Liver (tissue), 9 donors: ENCODE data around the gene CCNC. TPM values are rescaled to one million over a fixed set of nuclear protein-coding genes. Genes with fewer than 3 reads are reported as not detected.

Source experiments
- DNase-seq: peaks from one replicate; pipeline ENCODE4 v3.0.0-alpha.2; 2017; ENCODE audit warnings: low spot score
- H3K27ac ChIP-seq, 2 donors: one replicate each; pipeline ENCODE4 v1.7.0; 2013; ENCODE audit warnings: inconsistent platforms in 2 of 2, low read length in 2 of 2, control low read depth in 1 of 2, low read depth in 1 of 2, mild to moderate bottlenecking in 1 of 2
- H3K27me3 ChIP-seq, 4 donors: one replicate each; pipeline versions ENCODE4 v1.6.1 to v1.7.0; 2013; ENCODE audit warnings: low read length in 3 of 4, inconsistent platforms in 1 of 4, mild to moderate bottlenecking in 1 of 4, moderate library complexity in 1 of 4; ENCODE audit not compliant: control insufficient read depth in 4 of 4, insufficient read depth in 4 of 4
- H3K36me3 ChIP-seq, 4 donors: one replicate each; pipeline versions ENCODE4 v1.6.1 to v1.7.0; 2013; ENCODE audit warnings: low read length in 3 of 4, mild to moderate bottlenecking in 3 of 4, low read depth in 1 of 4, moderate library complexity in 1 of 4; ENCODE audit not compliant: control insufficient read depth in 4 of 4, insufficient read depth in 3 of 4
- H3K4me1 ChIP-seq, 4 donors: one replicate each; pipeline versions ENCODE4 v1.6.1 to v1.7.0; 2013; ENCODE audit warnings: low read length in 3 of 4, mild to moderate bottlenecking in 3 of 4, moderate library complexity in 1 of 4; ENCODE audit not compliant: control insufficient read depth in 4 of 4, insufficient read depth in 4 of 4
- H3K4me3 ChIP-seq, 3 donors: one replicate each; pipeline versions ENCODE4 v1.6.1 to v1.7.0; 2013; ENCODE audit warnings: low read length in 3 of 3, control low read depth in 1 of 3, low read depth in 1 of 3, mild to moderate bottlenecking in 1 of 3
- H3K9ac ChIP-seq, 2 donors: one replicate each; pipeline ENCODE4 v1.7.0; 2013; ENCODE audit warnings: low read length in 2 of 2, mild to moderate bottlenecking in 2 of 2, moderate library complexity in 2 of 2, control low read depth in 1 of 2, low read depth in 1 of 2
- H3K9me3 ChIP-seq, 4 donors: one replicate each; pipeline versions ENCODE4 v1.6.1 to v1.7.0; 2013; ENCODE audit warnings: low read length in 3 of 4; ENCODE audit not compliant: control insufficient read depth in 4 of 4
- ATF3 ChIP-seq: IDR thresholded peaks from 2 replicates; pipeline ENCODE4 v1.6.1; 2016; ENCODE audit warnings: antibody characterized with exemption
- CTCF ChIP-seq: fragments of 150-350 bp; IDR thresholded peaks from 2 replicates; pipeline ENCODE4 v1.5.1; 2017; ENCODE audit warnings: improper control_type of control experiment, low read depth, low read length; ENCODE audit not compliant: missing input control
- EGR1 ChIP-seq, 2 donors: IDR thresholded peaks; 2 replicates each; pipeline ENCODE4 v1.6.1; 2016 to 2018; ENCODE audit warnings: antibody characterized with exemption in 2 of 2, low read depth in 2 of 2
- FOXA1 ChIP-seq: IDR thresholded peaks from 2 replicates; pipeline ENCODE4 v1.6.1; 2016; ENCODE audit warnings: antibody characterized with exemption
- FOXA2 ChIP-seq: IDR thresholded peaks from 2 replicates; pipeline ENCODE4 v1.6.1; 2016; ENCODE audit warnings: antibody characterized with exemption
- GABPA ChIP-seq, 2 donors: IDR thresholded peaks in 1 of 2; conservative IDR thresholded peaks in 1 of 2; 2 replicates each; pipeline ENCODE4 v1.6.1; 2016; ENCODE audit warnings: antibody characterized with exemption in 2 of 2, mild to moderate bottlenecking in 1 of 2, moderate library complexity in 1 of 2
- HNF4A ChIP-seq, 2 donors: conservative IDR thresholded peaks; 2 replicates each; pipeline ENCODE4 v1.6.1; 2016; ENCODE audit warnings: antibody characterized with exemption in 2 of 2, mild to moderate bottlenecking in 2 of 2
- HNF4G ChIP-seq: IDR thresholded peaks from 2 replicates; pipeline ENCODE4 v1.6.1; 2016; ENCODE audit warnings: antibody characterized with exemption
- JUND ChIP-seq, 2 donors: IDR thresholded peaks; 2 replicates each; pipeline ENCODE4 v1.6.1; 2016; ENCODE audit warnings: antibody characterized with exemption in 2 of 2
- MAX ChIP-seq: IDR thresholded peaks from 2 replicates; pipeline ENCODE4 v1.6.1; 2016; ENCODE audit warnings: antibody characterized with exemption
- NR2F2 ChIP-seq: IDR thresholded peaks from 2 replicates; pipeline ENCODE4 v1.6.1; 2016; ENCODE audit warnings: antibody characterized with exemption
- RAD21 ChIP-seq, 2 donors: IDR thresholded peaks; 2 replicates each; pipeline ENCODE4 v1.6.1; 2016; ENCODE audit warnings: antibody characterized with exemption in 2 of 2, mild to moderate bottlenecking in 2 of 2
- REST ChIP-seq: IDR thresholded peaks from 2 replicates; pipeline ENCODE4 v1.6.1; 2016; ENCODE audit warnings: antibody characterized with exemption, mild to moderate bottlenecking
- RXRA ChIP-seq, 2 donors: IDR thresholded peaks; 2 replicates each; pipeline ENCODE4 v1.6.1; 2017 to 2018; ENCODE audit warnings: antibody characterized with exemption in 2 of 2, mild to moderate bottlenecking in 1 of 2
- SP1 ChIP-seq: IDR thresholded peaks from 2 replicates; pipeline ENCODE4 v1.6.1; 2018; ENCODE audit warnings: antibody characterized with exemption, mild to moderate bottlenecking
- TAF1 ChIP-seq: conservative IDR thresholded peaks from 2 replicates; pipeline ENCODE4 v1.6.1; 2016; ENCODE audit warnings: antibody characterized with exemption, mild to moderate bottlenecking
- YY1 ChIP-seq: IDR thresholded peaks from 2 replicates; pipeline ENCODE4 v1.6.1; 2016; ENCODE audit warnings: antibody characterized with exemption, mild to moderate bottlenecking
- ZBTB33 ChIP-seq: IDR thresholded peaks from 2 replicates; pipeline ENCODE4 v1.6.1; 2016; ENCODE audit warnings: antibody characterized with exemption
- whole genome bisulfite sequencing: extraction: QIAGEN DNeasy Blood & Tissue Kit; methylation state at CpG from one replicate; pipeline ENCODE4 v1.1.7; 2013; 5-methylcytosine and 5-hydroxymethylcytosine counted together
- polyA plus RNA-seq, 2 donors: library from polyadenylated mRNA; stranded (reverse) in 1 of 2; unstranded in 1 of 2; fragments of 200-250 nt in 1 of 2; fragments of >200 nt in 1 of 2; fragmentation: Nextera tagmentation in 1 of 2; extraction: Ambion mirVana in 1 of 2; gene quantifications; one replicate each; pipeline versions ENCODE4 v1.2.1 to v1.2.3, GENCODE V29; 2013 to 2015
- total RNA-seq, 2 donors: library from RNA; depleted of rRNA; stranded (reverse); fragments of >200 nt; gene quantifications; one replicate each; pipeline ENCODE4 v1.2.3, GENCODE V29; 2014
- donor health status: healthy.
- donor health status: healthy.
- donor health status: healthy.
- donor health status: healthy.
- donor health status: healthy.

Gene CCNC
- total and polyA plus RNA-seq, 4 donors, result 32.9 to 80.7 (median 47.8) TPM

- WGBS, result 98% methylated on average over 1 of the region's 1 CpG
- Histone ChIP-seq H3K27me3 (no peaks in the 10 kb centered on the region), H3K27ac (no peak overlapping the region), H3K9ac (no peak overlapping the region), H3K4me3 (no peak overlapping the region), H3K4me1 (peaks cover 3 to 9% (median 8%) of the 10 kb centered on the region in 4 donors), H3K9me3 (no peaks in the 10 kb centered on the region), H3K36me3 (peaks cover 0 to 2% (median 0%) of the 10 kb centered on the region in 4 donors)
- DNase-seq, result no peak
- TF ChIP-seq YY1 (no peak), CTCF (no peak), MAX (no peak), RXRA (IDR thresholded peaks at IDR 0.05) (no peak), EGR1 (IDR thresholded peaks at IDR 0.05; ENCODE audit: low read depth in 2 of 2) (no peak), NR2F2 (no peak), JUND (IDR thresholded peaks at IDR 0.05) (no peak), SP1 (no peak), HNF4A (conservative IDR thresholded peaks at IDR 0.05) (no peak), HNF4G (no peak), TAF1 (no peak), ATF3 (no peak), FOXA2 (no peak), ZBTB33 (no peak), RAD21 (IDR thresholded peaks at IDR 0.05) (no peak), REST (no peak), FOXA1 (no peak), GABPA (IDR thresholded peaks at IDR 0.05 in 1 of 2, conservative IDR thresholded peaks at IDR 0.05 in 1 of 2) (no peak)
Measured at GRCh38 chr6:99512033-99512432, 56.4 kb downstream of the CCNC start.
